Adrenal gland (tissue), 5 donors: ENCODE data around the gene XK.

Source experiments
- POLR2A ChIP-seq, 2 donors: fragments of 450-650 bp; IDR thresholded peaks; one replicate each; pipeline ENCODE4 v1.6.1; 2017; ENCODE audit warnings: antibody characterized with exemption in 2 of 2, mild to moderate bottlenecking in 2 of 2, moderate library complexity in 1 of 2
- TF ChIP-seq, protein P1 (sequence below), 6 experiments: fragments of 450-650 bp in 4 of 6; fragments of 200-600 bp in 2 of 6; sonication (generic) in 1 of 6; IDR thresholded peaks; 1 replicate in 5 of 6; 2 replicates in 1 of 6; pipeline versions ENCODE4 v1.5.1 to v1.8.0; 2016 to 2021; ENCODE audit warnings: antibody characterized with exemption in 6 of 6, mild to moderate bottlenecking in 2 of 6, moderate library complexity in 1 of 6
- donor health status: DM: no; HTN: no; CAD: no.

DNA sequence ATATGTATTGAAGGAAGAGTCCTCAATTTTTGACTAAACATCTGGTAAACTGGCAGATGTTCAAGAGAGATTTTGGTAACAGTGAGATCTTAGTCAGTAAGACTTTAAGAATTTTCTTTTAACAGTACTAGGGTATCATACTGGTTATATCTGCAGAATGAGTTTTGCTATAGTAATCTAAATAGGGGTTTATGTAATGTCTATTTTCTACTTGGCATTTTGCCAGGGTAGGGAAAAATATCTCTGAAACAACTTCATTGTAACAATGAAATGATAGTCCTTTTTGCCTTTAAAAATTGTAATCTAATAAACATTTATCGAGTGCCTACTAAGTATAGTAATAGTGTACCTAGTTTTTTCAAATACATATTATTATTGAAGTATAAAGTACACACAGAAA lies 32.1 kb downstream of the XK start:
- TF ChIP-seq, protein P1, sequence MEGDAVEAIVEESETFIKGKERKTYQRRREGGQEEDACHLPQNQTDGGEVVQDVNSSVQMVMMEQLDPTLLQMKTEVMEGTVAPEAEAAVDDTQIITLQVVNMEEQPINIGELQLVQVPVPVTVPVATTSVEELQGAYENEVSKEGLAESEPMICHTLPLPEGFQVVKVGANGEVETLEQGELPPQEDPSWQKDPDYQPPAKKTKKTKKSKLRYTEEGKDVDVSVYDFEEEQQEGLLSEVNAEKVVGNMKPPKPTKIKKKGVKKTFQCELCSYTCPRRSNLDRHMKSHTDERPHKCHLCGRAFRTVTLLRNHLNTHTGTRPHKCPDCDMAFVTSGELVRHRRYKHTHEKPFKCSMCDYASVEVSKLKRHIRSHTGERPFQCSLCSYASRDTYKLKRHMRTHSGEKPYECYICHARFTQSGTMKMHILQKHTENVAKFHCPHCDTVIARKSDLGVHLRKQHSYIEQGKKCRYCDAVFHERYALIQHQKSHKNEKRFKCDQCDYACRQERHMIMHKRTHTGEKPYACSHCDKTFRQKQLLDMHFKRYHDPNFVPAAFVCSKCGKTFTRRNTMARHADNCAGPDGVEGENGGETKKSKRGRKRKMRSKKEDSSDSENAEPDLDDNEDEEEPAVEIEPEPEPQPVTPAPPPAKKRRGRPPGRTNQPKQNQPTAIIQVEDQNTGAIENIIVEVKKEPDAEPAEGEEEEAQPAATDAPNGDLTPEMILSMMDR (IDR thresholded peaks at IDR 0.05) = no peak
- TF ChIP-seq POLR2A (IDR thresholded peaks at IDR 0.05) = no peak
